GM12878 (cell line): ENCODE data around the gene REL. TPM values are rescaled to one million over a fixed set of nuclear protein-coding genes. Genes with fewer than 3 reads are reported as not detected.

Experiments used
- BACH1 ChIP-seq: fragments of 450-650 bp; IDR thresholded peaks from 2 replicates; pipeline ENCODE4 v1.6.1; 2017; ENCODE audit warnings: mild to moderate bottlenecking, borderline replicate concordance
- CHD4 ChIP-seq: fragments of 200-600 bp; sonication (generic); IDR thresholded peaks from 2 replicates; pipeline ENCODE4 v1.6.1; 2016; ENCODE audit warnings: mild to moderate bottlenecking
- CREB1 ChIP-seq: IDR thresholded peaks from 2 replicates; pipeline ENCODE4 v1.6.1; 2012; ENCODE audit warnings: low read depth, mild to moderate bottlenecking, inconsistent platforms
- EGR1 ChIP-seq, 2 experiments: IDR thresholded peaks; 1 replicate in 1 of 2; 2 replicates in 1 of 2; pipeline ENCODE4 v1.6.1; 2011 to 2012; ENCODE audit warnings: low read depth in 2 of 2, low read length in 2 of 2, borderline replicate concordance in 1 of 2, mild to moderate bottlenecking in 1 of 2, moderate library complexity in 1 of 2
- EZH2 ChIP-seq: IDR thresholded peaks from 2 replicates; pipeline ENCODE4 v1.6.1; 2012; ENCODE audit warnings: low read depth, mild to moderate bottlenecking, control low read depth, inconsistent platforms, low read length, borderline replicate concordance; ENCODE audit not compliant: control insufficient read depth
- JUND ChIP-seq: IDR thresholded peaks from 2 replicates; pipeline ENCODE4 v1.6.1; 2012; ENCODE audit warnings: low read depth, mild to moderate bottlenecking, low read length, improper control_type of control experiment, moderate library complexity
- KLF5 ChIP-seq: fragments of 450-650 bp; IDR thresholded peaks from 2 replicates; pipeline ENCODE4 v1.6.1; 2014; ENCODE audit warnings: mild to moderate bottlenecking; ENCODE audit not compliant: partially characterized antibody
- NKRF ChIP-seq: fragments of 450-650 bp; conservative IDR thresholded peaks from 2 replicates; pipeline ENCODE4 v1.6.1; 2017; ENCODE audit warnings: mild to moderate bottlenecking, moderate library complexity
- NR2F1 ChIP-seq: fragments of 450-650 bp; conservative IDR thresholded peaks from 2 replicates; pipeline ENCODE4 v1.6.1; 2017; ENCODE audit warnings: mild to moderate bottlenecking
- NRF1 ChIP-seq: conservative IDR thresholded peaks from 2 replicates; pipeline ENCODE4 v1.6.1; 2011; ENCODE audit warnings: mild to moderate bottlenecking, low read depth, low read length, improper control_type of control experiment
- POLR2AphosphoS2 ChIP-seq: IDR thresholded peaks from 2 replicates; pipeline ENCODE4 v1.6.1; 2011; ENCODE audit warnings: low read depth, mild to moderate bottlenecking, low read length, improper control_type of control experiment, moderate library complexity
- PRDM15 ChIP-seq: fragments of 450-650 bp; formaldehyde crosslinking; IDR thresholded peaks from 2 replicates; pipeline ENCODE4 v1.4.0; 2020; ENCODE audit warnings: mild to moderate bottlenecking, moderate library complexity
- RELB ChIP-seq: fragments of 450-650 bp; IDR thresholded peaks from 2 replicates; pipeline ENCODE4 v1.6.1; 2017; ENCODE audit warnings: low read depth, mild to moderate bottlenecking, moderate library complexity
- RUNX3 ChIP-seq: IDR thresholded peaks from 2 replicates; pipeline ENCODE4 v1.6.1; 2012; ENCODE audit warnings: low read length, inconsistent platforms
- STAT1 ChIP-seq: fragments of 450-650 bp; conservative IDR thresholded peaks from 2 replicates; pipeline ENCODE4 v1.6.1; 2014; ENCODE audit warnings: antibody characterized with exemption, mild to moderate bottlenecking
- TAF1 ChIP-seq: IDR thresholded peaks from 2 replicates; pipeline ENCODE4 v1.6.1; 2011; ENCODE audit warnings: mild to moderate bottlenecking, low read depth, low read length, borderline replicate concordance
- USF1 ChIP-seq: IDR thresholded peaks from 2 replicates; pipeline ENCODE4 v1.6.1; 2011; ENCODE audit warnings: borderline replicate concordance, low read depth, mild to moderate bottlenecking, moderate library complexity, mixed read lengths, low read length; ENCODE audit not compliant: insufficient read depth; ENCODE audit errors: extremely low read length
- YY1 ChIP-seq: IDR thresholded peaks from 2 replicates; pipeline ENCODE4 v1.6.1; 2011; ENCODE audit warnings: low read depth, mild to moderate bottlenecking, low read length
- ZNF622 ChIP-seq: fragments of 450-650 bp; IDR thresholded peaks from 2 replicates; pipeline ENCODE4 v1.6.1; 2017; ENCODE audit warnings: mild to moderate bottlenecking, inconsistent platforms
- polyA plus RNA-seq, 11 experiments: library from polyadenylated mRNA; depleted of rRNA in 4 of 11; unstranded in 6 of 11; stranded (reverse) in 5 of 11; fragments of >200 nt; fragmentation: Nextera tagmentation in 4 of 11; fragmentation: Illumina TruSeq in 1 of 11; extraction: Ambion mirVana in 4 of 11; extraction: Trizol in 1 of 11; gene quantifications; 1 replicate in 1 of 11; 2 replicates in 10 of 11; pipeline versions ENCODE4 v1.2.1 to v1.2.3, GENCODE V29; 2011 to 2016; ENCODE audit warnings: inconsistent platforms in 2 of 11, missing spikeins in 2 of 11, low read depth in 1 of 11
- total RNA-seq, 4 experiments: library from RNA; depleted of rRNA in 3 of 4; stranded (reverse); fragments of >200 nt in 3 of 4; fragmentation: Illumina TruSeq in 1 of 4; extraction: Trizol in 1 of 4; gene quantifications; 2 replicates each; pipeline versions ENCODE4 v1.2.1 to v1.2.3, GENCODE V29; 2013 to 2021

Gene REL
- total and polyA plus RNA-seq, 10 of the 15 experiments (the other 5 are each of a cell fraction or from before 2014, with no cell fraction given) = 6.3 to 52.4 (median 26.6) TPM

GRCh38 chr2:60882971-60883753 lies 1.8 kb downstream of the REL start (continued):
- no peak for TF ChIP-seq JUND
- TF ChIP-seq NR2F1 = no peak
- TF ChIP-seq BACH1 = no peak
- no peak for TF ChIP-seq NRF1
- TF ChIP-seq TAF1 = peak; percentile 50; the same call in 1 of the 2 replicates
- no peak for TF ChIP-seq PRDM15
- TF ChIP-seq CREB1 = 0 out of 2 replicates have a peak, but pooled peaks have one; percentile 18
- TF ChIP-seq EGR1 (IDR thresholded peaks at IDR 0.05; ENCODE audit: borderline replicate concordance in 1 of 2, low read depth in 2 of 2, low read length in 2 of 2) = no peak
- TF ChIP-seq USF1 = no peak
- TF ChIP-seq ZNF622 = no peak
- no peak for TF ChIP-seq CHD4
- peak; percentile 67; the same call in 1 of the 2 replicates for TF ChIP-seq POLR2AphosphoS2
- TF ChIP-seq EZH2 = no peak
- TF ChIP-seq STAT1 = no peak
- no peak for TF ChIP-seq KLF5
- no peak for TF ChIP-seq RELB
- TF ChIP-seq NKRF = peak; percentile 21; the same call in 1 of the 2 replicates
- TF ChIP-seq YY1 = no peak; the same call in 1 of the 2 replicates
- peak; percentile 77 for TF ChIP-seq RUNX3
